ENCODE results near the gene AP3B1. TPM values are rescaled to one million over a fixed set of nuclear protein-coding genes. Genes with fewer than 3 reads are reported as not detected.

The AP3B1 gene
- total and polyA plus RNA-seq, 2 donors (not counting 1 experiment from before 2014, with no cell fraction given), result 26.8 to 58.9 TPM

DNA sequence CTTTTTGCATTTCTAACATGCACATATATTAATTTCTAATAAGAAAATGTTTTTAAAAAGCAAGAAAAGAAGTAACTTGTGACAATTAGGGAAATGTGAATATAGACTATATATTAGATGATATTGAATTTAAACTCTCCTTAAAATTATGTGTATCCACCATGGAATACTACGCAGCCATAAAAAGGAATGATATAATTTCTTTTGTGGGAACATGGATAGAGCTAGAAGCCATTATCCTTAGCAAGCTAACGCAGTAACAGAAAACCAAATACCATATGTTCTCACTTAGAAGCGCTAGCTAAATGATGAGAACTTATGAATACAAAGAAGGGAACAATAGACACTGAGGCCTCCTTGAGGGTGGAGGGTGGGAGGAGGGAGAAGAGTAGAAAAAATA is 23.8 kb upstream of the AP3B1 start:
- Histone ChIP-seq H3K27me3 (replicated peaks in 1 of 4; ENCODE audit: control extremely low read depth in 1 of 4, control insufficient read depth in 3 of 4, insufficient read depth in 4 of 4, low read length in 3 of 4) (no peaks in the 10 kb centered on the region), H4K20me1 (ENCODE audit: control insufficient read depth, insufficient read depth, low read length, poor library complexity, severe bottlenecking) (no peaks in the 10 kb centered on the region), H3K27ac (ENCODE audit: low read length in 2 of 2) (no peak overlapping the region), H3K4me2 (replicated peaks; ENCODE audit: low read depth, low read length, poor library complexity, severe bottlenecking) (no peak overlapping the region), H3K79me2 (ENCODE audit: control insufficient read depth, insufficient read depth, low read length) (no peaks in the 10 kb centered on the region), H3K4me1 (ENCODE audit: control insufficient read depth in 2 of 2, insufficient read depth in 2 of 2, low read length in 2 of 2) (no peaks in the 10 kb centered on the region), H3K9ac (ENCODE audit: low read length) (no peak overlapping the region), H3K9me3 (ENCODE audit: control extremely low read depth in 1 of 3, control insufficient read depth in 2 of 3, insufficient read depth in 1 of 3, low read length in 2 of 3) (no peaks in the 10 kb centered on the region), H3K4me3 (ENCODE audit: control extremely low read depth in 1 of 5, extremely low read depth in 1 of 5, insufficient read depth in 1 of 5, low read depth in 2 of 5, low read length in 4 of 5) (no peak overlapping the region), H3K36me3 (replicated peaks in 1 of 2; ENCODE audit: control extremely low read depth in 1 of 2, control insufficient read depth in 1 of 2, extremely low read depth in 1 of 2, insufficient read depth in 2 of 2, low read length in 1 of 2) (no peaks in the 10 kb centered on the region), H2AFZ (ENCODE audit: insufficient read depth, low read depth, low read length, poor library complexity, severe bottlenecking) (no peak overlapping the region)
- ChIA-PET CTCF (no interaction called here), POLR2A (no interaction called here)
- intact Hi-C loops (cut with micrococcal nuclease), result no loop called here
- Mint-ChIP-seq H3K4me1 (no peaks in the 10 kb centered on the region), H3K9me3 (ENCODE audit: insufficient read depth) (no peaks in the 10 kb centered on the region), H3K27ac (no peak overlapping the region), H3K27me3 (peaks cover 5% of the 10 kb centered on the region), H3K4me3 (no peak overlapping the region)
- WGBS (ENCODE audit: insufficient coverage), result no CpG with 5 or more reads among the region's 3 CpGs
- ATAC-seq (ENCODE audit: low read depth) (no peak), DNase-seq (no peak)
- TF ChIP-seq, protein P1, sequence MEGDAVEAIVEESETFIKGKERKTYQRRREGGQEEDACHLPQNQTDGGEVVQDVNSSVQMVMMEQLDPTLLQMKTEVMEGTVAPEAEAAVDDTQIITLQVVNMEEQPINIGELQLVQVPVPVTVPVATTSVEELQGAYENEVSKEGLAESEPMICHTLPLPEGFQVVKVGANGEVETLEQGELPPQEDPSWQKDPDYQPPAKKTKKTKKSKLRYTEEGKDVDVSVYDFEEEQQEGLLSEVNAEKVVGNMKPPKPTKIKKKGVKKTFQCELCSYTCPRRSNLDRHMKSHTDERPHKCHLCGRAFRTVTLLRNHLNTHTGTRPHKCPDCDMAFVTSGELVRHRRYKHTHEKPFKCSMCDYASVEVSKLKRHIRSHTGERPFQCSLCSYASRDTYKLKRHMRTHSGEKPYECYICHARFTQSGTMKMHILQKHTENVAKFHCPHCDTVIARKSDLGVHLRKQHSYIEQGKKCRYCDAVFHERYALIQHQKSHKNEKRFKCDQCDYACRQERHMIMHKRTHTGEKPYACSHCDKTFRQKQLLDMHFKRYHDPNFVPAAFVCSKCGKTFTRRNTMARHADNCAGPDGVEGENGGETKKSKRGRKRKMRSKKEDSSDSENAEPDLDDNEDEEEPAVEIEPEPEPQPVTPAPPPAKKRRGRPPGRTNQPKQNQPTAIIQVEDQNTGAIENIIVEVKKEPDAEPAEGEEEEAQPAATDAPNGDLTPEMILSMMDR (IDR thresholded peaks at IDR 0.05), result no peak
- no peak for TF ChIP-seq EZH2 (IDR thresholded peaks at IDR 0.05; ENCODE audit: borderline replicate concordance, insufficient read depth, low read depth, low read length, poor library complexity, severe bottlenecking)

DNA sequence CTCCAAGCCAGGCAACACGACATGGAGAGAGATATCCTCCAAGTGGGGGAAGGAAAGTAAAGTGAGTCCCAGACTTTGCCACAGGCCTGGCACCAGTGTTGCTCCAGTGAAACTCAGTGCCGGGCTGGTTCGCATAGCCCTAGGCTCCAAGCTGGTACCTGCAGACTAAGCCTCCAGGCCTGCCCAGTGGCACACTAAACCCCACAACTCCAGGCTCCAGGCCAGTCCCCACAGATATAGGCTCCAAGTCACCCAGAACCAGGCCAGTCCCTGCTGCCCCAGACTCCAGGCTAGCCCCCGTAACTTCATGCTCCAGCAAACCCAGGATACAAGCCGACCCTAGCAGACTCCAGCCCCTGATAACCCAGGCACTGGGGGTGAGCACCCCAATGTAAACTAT is 23.0 kb upstream of the AP3B1 start:
- POLR2A ChIA-PET, result no interaction called here
- H3K27me3 ChIP-seq (replicated peaks in 1 of 4; ENCODE audit: control extremely low read depth in 1 of 4, control insufficient read depth in 3 of 4, insufficient read depth in 4 of 4, low read length in 3 of 4), result no peaks in the 10 kb centered on the region
- no peak for TF ChIP-seq EZH2 (IDR thresholded peaks at IDR 0.05; ENCODE audit: borderline replicate concordance, insufficient read depth, low read depth, low read length, poor library complexity, severe bottlenecking)
- TF ChIP-seq, protein P1 (IDR thresholded peaks at IDR 0.05), result no peak

More for the DNA sequence above, 23.0 kb upstream of the AP3B1 start:
- H3K4me1 Mint-ChIP-seq, result no peaks in the 10 kb centered on the region
- no peak overlapping the region for H3K27ac Mint-ChIP-seq
- H3K79me2 ChIP-seq (ENCODE audit: control insufficient read depth, insufficient read depth, low read length), result no peaks in the 10 kb centered on the region
- H3K9me3 Mint-ChIP-seq (ENCODE audit: insufficient read depth), result no peaks in the 10 kb centered on the region
- H3K36me3 ChIP-seq (replicated peaks in 1 of 2; ENCODE audit: control extremely low read depth in 1 of 2, control insufficient read depth in 1 of 2, extremely low read depth in 1 of 2, insufficient read depth in 2 of 2, low read length in 1 of 2), result no peaks in the 10 kb centered on the region
- ATAC-seq (ENCODE audit: low read depth) (no peak), DNase-seq (no peak)
- no peak overlapping the region for H3K4me2 ChIP-seq (replicated peaks; ENCODE audit: low read depth, low read length, poor library complexity, severe bottlenecking)
- H3K4me3 Mint-ChIP-seq, result no peak overlapping the region
- peaks cover 10% of the 10 kb centered on the region for H3K27me3 Mint-ChIP-seq
- CTCF ChIA-PET, result no interaction called here
- H3K9me3 ChIP-seq (ENCODE audit: control extremely low read depth in 1 of 3, control insufficient read depth in 2 of 3, insufficient read depth in 1 of 3, low read length in 2 of 3), result no peaks in the 10 kb centered on the region
- H2AFZ ChIP-seq (ENCODE audit: insufficient read depth, low read depth, low read length, poor library complexity, severe bottlenecking), result no peak overlapping the region
- no peaks in the 10 kb centered on the region for H3K4me1 ChIP-seq (ENCODE audit: control insufficient read depth in 2 of 2, insufficient read depth in 2 of 2, low read length in 2 of 2)
- no peak overlapping the region for H3K9ac ChIP-seq (ENCODE audit: low read length)
- intact Hi-C loops (cut with micrococcal nuclease), result no loop called here
- no peaks in the 10 kb centered on the region for H4K20me1 ChIP-seq (ENCODE audit: control insufficient read depth, insufficient read depth, low read length, poor library complexity, severe bottlenecking)
- no peak overlapping the region for H3K27ac ChIP-seq (ENCODE audit: low read length in 2 of 2)
- no peak overlapping the region for H3K4me3 ChIP-seq (ENCODE audit: control extremely low read depth in 1 of 5, extremely low read depth in 1 of 5, insufficient read depth in 1 of 5, low read depth in 2 of 5, low read length in 4 of 5)
- WGBS (ENCODE audit: insufficient coverage), result 100% methylated on average over 3 of the region's 5 CpGs
